ENCODE measurements around the gene DHRS9. TPM values are rescaled to one million over a fixed set of nuclear protein-coding genes. Genes with fewer than 3 reads are reported as not detected.

DHRS9 gene
- total RNA-seq, 4 donors from 2014 or later: 4.3 to 130 (median 18.8) TPM

DNA sequence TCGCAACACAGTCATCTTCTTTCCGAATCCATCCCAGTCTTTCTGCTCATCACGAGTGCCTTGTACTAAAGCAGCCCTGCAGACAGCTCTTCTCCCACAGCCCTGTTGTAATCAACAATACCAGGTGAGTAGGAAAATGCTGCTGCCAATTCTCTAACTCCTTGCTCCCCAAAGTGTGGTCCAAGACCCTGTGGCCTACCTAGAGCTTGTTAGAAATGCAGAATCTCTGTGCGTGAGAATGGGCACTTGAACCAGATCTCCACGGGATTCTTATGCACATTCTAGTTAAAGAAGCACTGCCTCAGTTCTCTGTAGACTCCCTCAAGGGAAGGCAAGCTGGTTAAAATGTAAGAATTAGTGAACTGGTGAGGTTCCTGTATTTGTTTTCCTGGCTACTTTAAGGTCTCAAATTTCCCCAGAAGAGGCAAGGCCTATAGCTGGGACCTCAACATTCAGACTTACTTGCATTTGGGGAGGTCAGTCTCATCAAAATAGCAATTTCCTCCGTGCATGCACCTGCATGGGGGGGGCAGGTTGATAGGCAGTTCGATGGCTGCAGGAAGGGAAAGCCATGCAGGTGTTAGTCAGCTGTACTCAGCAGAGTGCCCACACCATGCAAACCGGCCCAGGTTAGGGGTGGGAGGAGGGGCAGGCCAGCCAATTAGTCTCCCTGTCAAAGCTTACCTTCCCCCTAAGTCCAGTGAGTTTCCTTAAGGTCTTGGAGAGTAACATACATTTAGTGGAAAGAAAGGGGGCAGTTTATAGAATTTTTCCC lies 70.8 kb downstream of the DHRS9 start:
- TF ChIP-seq, protein P1, sequence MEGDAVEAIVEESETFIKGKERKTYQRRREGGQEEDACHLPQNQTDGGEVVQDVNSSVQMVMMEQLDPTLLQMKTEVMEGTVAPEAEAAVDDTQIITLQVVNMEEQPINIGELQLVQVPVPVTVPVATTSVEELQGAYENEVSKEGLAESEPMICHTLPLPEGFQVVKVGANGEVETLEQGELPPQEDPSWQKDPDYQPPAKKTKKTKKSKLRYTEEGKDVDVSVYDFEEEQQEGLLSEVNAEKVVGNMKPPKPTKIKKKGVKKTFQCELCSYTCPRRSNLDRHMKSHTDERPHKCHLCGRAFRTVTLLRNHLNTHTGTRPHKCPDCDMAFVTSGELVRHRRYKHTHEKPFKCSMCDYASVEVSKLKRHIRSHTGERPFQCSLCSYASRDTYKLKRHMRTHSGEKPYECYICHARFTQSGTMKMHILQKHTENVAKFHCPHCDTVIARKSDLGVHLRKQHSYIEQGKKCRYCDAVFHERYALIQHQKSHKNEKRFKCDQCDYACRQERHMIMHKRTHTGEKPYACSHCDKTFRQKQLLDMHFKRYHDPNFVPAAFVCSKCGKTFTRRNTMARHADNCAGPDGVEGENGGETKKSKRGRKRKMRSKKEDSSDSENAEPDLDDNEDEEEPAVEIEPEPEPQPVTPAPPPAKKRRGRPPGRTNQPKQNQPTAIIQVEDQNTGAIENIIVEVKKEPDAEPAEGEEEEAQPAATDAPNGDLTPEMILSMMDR (IDR thresholded peaks at IDR 0.05; ENCODE audit: low read depth): no peak

DNA sequence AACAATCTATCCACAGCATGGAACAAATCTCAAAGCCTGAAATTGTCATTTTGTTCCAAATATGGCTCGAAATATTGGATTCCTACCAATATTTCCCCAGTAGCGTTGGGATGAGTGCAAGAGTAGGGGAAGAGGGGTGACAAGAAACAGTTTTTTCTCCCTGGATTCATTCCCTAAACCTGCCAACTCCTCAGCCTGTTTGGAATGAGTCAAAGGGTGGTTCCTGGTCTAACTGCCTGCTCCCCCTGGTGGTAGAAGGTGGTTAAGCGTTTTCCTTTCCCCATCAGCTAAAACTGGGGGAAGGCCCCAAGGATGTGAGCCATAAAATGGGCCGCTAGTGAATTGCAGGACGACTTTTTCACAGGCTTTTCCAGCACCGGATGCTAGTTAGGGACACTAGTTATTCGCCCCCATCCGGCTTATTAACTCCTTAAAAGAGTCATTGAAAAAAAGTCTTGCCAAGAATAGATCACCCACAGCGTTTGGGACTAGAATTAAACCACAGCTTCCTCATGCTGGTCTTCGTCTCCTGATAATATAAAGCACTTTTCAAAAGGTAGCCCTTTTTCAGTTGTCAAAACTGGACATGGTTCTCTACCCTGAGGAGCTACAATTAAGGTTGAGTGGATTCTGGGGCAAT lies 72.5 kb downstream of the DHRS9 start:
- TF ChIP-seq, protein P1 (IDR thresholded peaks at IDR 0.05; ENCODE audit: low read depth): no peak

DNA sequence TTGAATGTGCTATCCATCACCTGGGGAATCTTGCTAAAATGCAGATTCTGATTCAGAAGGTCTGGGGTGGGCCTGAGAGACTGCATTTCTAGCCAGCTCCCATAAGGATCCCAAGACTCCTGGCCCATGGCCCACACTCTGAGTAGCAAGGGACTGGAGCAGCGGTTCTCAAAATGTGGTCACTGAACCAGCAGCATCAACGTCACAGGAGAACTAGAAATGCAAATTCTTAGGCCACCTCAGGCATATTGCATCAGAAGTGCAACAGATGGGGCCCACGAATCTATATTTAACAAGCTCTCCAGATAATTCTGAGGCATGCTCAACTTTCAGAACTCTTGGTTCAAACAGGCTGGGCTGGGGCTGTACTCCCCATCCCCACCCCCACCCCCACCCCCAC lies 74.6 kb downstream of the DHRS9 start:
- TF ChIP-seq, protein P1 (IDR thresholded peaks at IDR 0.05; ENCODE audit: low read depth): no peak

Other genes starting within 250 kb of the DHRS9 start
- gene SPC25, start 179.1 kb upstream of the DHRS9 start, total RNA-seq: not detected
- gene G6PC2, start 168.3 kb upstream of the DHRS9 start, total RNA-seq: not detected
- 10 to 100 TPM in 3 of 4 donors, 1 to 10 TPM in 1; 4.6 to 89.1 (median 13.1) TPM for gene ABCB11, start 38.2 kb upstream of the DHRS9 start, total RNA-seq

Data from subcutaneous adipose tissue (tissue), 4 donors.